Measurements from ENCODE around the gene IQCM. TPM values are rescaled to one million over a fixed set of nuclear protein-coding genes. Genes with fewer than 3 reads are reported as not detected.

Gene IQCM
- total RNA-seq, 1 donor from 2014 or later = not detected

DNA sequence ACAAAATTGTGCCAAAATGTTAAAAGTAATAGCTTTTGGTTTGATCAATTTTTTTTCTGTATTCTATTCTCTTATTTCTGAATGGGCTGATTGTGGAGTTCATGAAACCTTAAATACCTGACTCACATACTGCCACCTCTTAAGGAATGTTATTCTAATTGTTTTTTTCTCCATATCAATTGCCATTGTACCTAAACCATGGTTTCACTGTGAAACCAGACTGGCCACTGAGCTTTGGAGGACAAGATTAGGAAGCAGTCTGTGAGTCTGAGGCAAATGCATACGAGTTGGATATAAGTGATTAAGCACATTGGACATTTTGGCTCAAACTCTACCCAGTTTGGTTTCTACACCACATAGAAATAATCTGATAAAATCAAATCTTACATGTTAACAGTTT is 184.0 kb downstream of the IQCM start:
- Mint-ChIP-seq H3K4me3 (ENCODE audit: low read depth) (no peak overlapping the region), H3K4me1 (ENCODE audit: low read depth) (peaks cover 15% of the 10 kb centered on the region), H3K27me3 (no peaks in the 10 kb centered on the region), H3K27ac (no peak overlapping the region), H3K36me3 (ENCODE audit: insufficient read depth) (no peaks in the 10 kb centered on the region), H3K9me3 (ENCODE audit: low read depth) (no peaks in the 10 kb centered on the region)
- DNase-seq (ENCODE audit: low spot score, unreplicated experiment) = no peak
- TF ChIP-seq, protein P1, sequence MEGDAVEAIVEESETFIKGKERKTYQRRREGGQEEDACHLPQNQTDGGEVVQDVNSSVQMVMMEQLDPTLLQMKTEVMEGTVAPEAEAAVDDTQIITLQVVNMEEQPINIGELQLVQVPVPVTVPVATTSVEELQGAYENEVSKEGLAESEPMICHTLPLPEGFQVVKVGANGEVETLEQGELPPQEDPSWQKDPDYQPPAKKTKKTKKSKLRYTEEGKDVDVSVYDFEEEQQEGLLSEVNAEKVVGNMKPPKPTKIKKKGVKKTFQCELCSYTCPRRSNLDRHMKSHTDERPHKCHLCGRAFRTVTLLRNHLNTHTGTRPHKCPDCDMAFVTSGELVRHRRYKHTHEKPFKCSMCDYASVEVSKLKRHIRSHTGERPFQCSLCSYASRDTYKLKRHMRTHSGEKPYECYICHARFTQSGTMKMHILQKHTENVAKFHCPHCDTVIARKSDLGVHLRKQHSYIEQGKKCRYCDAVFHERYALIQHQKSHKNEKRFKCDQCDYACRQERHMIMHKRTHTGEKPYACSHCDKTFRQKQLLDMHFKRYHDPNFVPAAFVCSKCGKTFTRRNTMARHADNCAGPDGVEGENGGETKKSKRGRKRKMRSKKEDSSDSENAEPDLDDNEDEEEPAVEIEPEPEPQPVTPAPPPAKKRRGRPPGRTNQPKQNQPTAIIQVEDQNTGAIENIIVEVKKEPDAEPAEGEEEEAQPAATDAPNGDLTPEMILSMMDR (IDR thresholded peaks at IDR 0.05; ENCODE audit: unreplicated experiment) = no peak

DNA sequence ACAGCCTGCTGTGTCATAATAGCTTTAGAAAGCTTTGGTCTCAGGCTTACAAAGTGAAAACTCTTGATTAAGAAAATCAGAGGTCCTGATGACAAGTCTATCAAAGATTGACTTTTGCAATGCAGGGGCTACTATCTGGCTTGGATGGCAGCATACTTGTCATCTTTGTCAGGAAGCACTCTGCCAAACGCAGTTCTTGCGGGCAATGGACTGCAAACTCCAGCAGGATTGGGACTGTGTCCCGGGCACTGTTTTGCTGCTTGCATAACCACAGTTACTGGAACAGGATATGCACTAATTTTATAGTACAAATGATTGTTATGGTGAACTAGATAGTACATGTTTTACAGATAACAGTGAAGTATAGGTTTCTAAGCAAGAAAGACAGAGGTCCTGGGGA is 185.6 kb downstream of the IQCM start:
- Mint-ChIP-seq H3K9me3 (ENCODE audit: low read depth) (no peaks in the 10 kb centered on the region), H3K27me3 (no peaks in the 10 kb centered on the region), H3K4me3 (ENCODE audit: low read depth) (no peak overlapping the region), H3K36me3 (ENCODE audit: insufficient read depth) (no peaks in the 10 kb centered on the region), H3K4me1 (ENCODE audit: low read depth) (peaks cover 19% of the 10 kb centered on the region), H3K27ac (no peak overlapping the region)
- TF ChIP-seq, protein P1 (IDR thresholded peaks at IDR 0.05; ENCODE audit: unreplicated experiment) = no peak
- no peak for DNase-seq (ENCODE audit: low spot score, unreplicated experiment)

DNA sequence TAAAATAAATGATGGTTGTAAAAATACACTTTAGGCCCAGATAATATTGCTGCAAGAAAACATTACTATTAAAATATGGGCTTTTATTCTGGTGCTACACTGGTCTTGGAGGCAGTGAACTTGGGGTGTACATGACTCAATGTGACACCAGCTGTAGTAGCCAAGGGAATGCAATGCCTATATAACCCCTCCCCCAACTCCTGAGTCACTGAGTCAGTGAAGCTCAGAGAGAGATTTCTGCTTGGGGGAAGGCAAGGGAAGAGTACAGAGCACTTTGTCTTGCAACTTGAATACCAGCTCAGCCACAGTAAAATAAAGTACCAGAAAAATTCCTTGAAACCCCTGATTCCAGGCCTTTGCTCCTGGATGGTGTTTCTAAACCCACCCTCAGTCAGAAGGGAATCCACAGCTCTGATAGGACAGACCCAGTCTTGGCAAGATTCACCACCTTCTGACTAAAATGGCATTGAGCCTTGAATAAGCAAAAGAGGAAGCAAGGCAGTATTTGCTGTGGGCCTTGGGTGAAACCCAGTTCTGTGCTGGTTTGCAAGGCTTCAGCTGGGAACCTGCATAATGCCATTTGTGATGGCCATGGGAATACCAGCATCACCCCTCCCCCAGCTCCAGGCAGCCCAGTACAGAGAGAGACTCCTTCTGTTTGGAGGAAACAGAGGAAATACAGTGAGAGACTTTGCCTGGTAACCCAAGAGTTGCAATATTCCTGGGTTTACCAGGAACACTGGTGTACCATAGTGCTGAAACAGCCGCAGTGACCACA is 209.9 kb downstream of the IQCM start:
- TF ChIP-seq, protein P1 (IDR thresholded peaks at IDR 0.05; ENCODE audit: unreplicated experiment) = no peak
- no peaks in the 10 kb centered on the region for H3K27me3 Mint-ChIP-seq
- H3K4me3 Mint-ChIP-seq (ENCODE audit: low read depth) = no peak overlapping the region
- H3K9me3 Mint-ChIP-seq (ENCODE audit: low read depth) = peaks cover 3% of the 10 kb centered on the region
- no peaks in the 10 kb centered on the region for H3K36me3 Mint-ChIP-seq (ENCODE audit: insufficient read depth)
- H3K4me1 Mint-ChIP-seq (ENCODE audit: low read depth) = peaks cover 2% of the 10 kb centered on the region
- DNase-seq (ENCODE audit: low spot score, unreplicated experiment) = no peak
- H3K27ac Mint-ChIP-seq = no peak overlapping the region

DNA sequence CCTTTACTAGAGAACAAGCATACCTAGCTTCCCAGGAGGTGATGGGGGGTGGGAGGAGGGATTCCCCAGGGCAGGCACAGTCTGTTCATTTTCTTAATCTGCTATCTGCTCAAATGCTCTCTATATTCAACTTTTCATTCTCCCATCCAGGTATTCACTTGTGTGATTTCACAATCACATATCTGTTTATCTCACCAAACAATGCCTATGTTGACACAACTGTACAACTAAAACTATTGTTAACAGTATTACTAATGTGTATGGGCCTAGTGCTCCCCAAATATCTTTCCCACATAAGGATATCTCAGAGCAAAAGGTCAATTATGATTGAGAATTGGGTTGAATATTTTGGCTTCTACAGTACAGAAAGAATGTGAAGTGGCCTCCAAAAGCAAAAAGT is 210.8 kb downstream of the IQCM start:
- Mint-ChIP-seq H3K4me1 (ENCODE audit: low read depth) (peaks cover 2% of the 10 kb centered on the region), H3K4me3 (ENCODE audit: low read depth) (no peak overlapping the region), H3K27ac (no peak overlapping the region), H3K9me3 (ENCODE audit: low read depth) (peaks cover 3% of the 10 kb centered on the region), H3K36me3 (ENCODE audit: insufficient read depth) (no peaks in the 10 kb centered on the region), H3K27me3 (no peaks in the 10 kb centered on the region)
- DNase-seq (ENCODE audit: low spot score, unreplicated experiment) = no peak
- TF ChIP-seq, protein P1 (IDR thresholded peaks at IDR 0.05; ENCODE audit: unreplicated experiment) = no peak

DNA sequence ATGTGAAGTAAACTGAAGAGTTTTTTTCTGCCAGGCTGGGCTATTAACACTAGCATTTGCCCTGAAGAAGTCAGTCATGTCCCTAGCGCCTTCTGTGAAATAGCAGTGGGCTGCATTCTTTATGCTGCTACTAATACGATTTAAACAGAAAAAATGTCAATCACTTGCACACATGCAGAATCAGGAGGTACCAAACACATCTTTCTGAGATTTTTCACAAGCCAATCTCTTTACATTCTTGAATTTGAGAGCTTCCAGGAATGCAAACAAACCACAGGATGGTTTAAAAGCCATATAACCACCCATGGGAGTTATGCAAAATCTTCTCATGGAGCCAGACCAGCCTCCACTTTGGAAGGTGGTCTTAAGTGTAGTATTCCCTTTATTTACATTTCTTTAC is 220.1 kb downstream of the IQCM start:
- Mint-ChIP-seq H3K27ac (no peak overlapping the region), H3K36me3 (ENCODE audit: insufficient read depth) (no peaks in the 10 kb centered on the region), H3K9me3 (ENCODE audit: low read depth) (peaks cover 6% of the 10 kb centered on the region), H3K4me3 (ENCODE audit: low read depth) (no peak overlapping the region), H3K4me1 (ENCODE audit: low read depth) (no peaks in the 10 kb centered on the region), H3K27me3 (no peaks in the 10 kb centered on the region)
- TF ChIP-seq, protein P1 (IDR thresholded peaks at IDR 0.05; ENCODE audit: unreplicated experiment) = no peak
- no peak for DNase-seq (ENCODE audit: low spot score, unreplicated experiment)
